ENCODE results near the gene MTOR. TPM values are rescaled to one million over a fixed set of nuclear protein-coding genes. Genes with fewer than 3 reads are reported as not detected.

MTOR gene
- total RNA-seq, 1 donor from 2014 or later, result 82.4 TPM

- peaks cover 4% of the 10 kb centered on the region for H3K9me3 Mint-ChIP-seq (ENCODE audit: unreplicated experiment)
- no peak overlapping the region for H3K4me3 Mint-ChIP-seq (ENCODE audit: unreplicated experiment)
- H3K36me3 Mint-ChIP-seq (ENCODE audit: unreplicated experiment), result no peaks in the 10 kb centered on the region
- TF ChIP-seq CTCF (IDR thresholded peaks at IDR 0.05; ENCODE audit: partially characterized antibody, unreplicated experiment), result no peak
- H3K27ac Mint-ChIP-seq (ENCODE audit: unreplicated experiment), result peak overlapping the region; percentile 31
- DNase-seq, result no peak
- H3K4me1 Mint-ChIP-seq (ENCODE audit: low read depth, unreplicated experiment), result peaks cover 6% of the 10 kb centered on the region
- peaks cover 5% of the 10 kb centered on the region for H3K27me3 Mint-ChIP-seq (ENCODE audit: unreplicated experiment)
These were observed 200.5 kb downstream of the MTOR start for GRCh38 chr1:11061652-11062365.

- Mint-ChIP-seq H3K27ac (ENCODE audit: unreplicated experiment) (peak within 1 kb of the TSS; percentile 87), H3K4me3 (ENCODE audit: unreplicated experiment) (peak within 1 kb of the TSS; percentile 96), H3K36me3 (ENCODE audit: unreplicated experiment) (no peaks in the 10 kb centered on the region), H3K4me1 (ENCODE audit: low read depth, unreplicated experiment) (peaks cover 6% of the 10 kb centered on the region), H3K9me3 (ENCODE audit: unreplicated experiment) (peaks cover 4% of the 10 kb centered on the region), H3K27me3 (ENCODE audit: unreplicated experiment) (peaks cover 5% of the 10 kb centered on the region)
- peak; percentile 26 for TF ChIP-seq CTCF (IDR thresholded peaks at IDR 0.05; ENCODE audit: partially characterized antibody, unreplicated experiment)
- DNase-seq, result peak; percentile 94
These were observed 202.2 kb downstream of the MTOR start, which contains the start of gene SRM for GRCh38 chr1:11059968-11060830. Gene SRM, minus strand, starts transcription at chr1:11060018. Its CDS starts 75 bp downstream, at chr1:11059943.

- Mint-ChIP-seq H3K9me3 (ENCODE audit: unreplicated experiment) (peaks cover 4% of the 10 kb centered on the region), H3K4me3 (ENCODE audit: unreplicated experiment) (peak overlapping the region; percentile 96), H3K36me3 (ENCODE audit: unreplicated experiment) (no peaks in the 10 kb centered on the region), H3K4me1 (ENCODE audit: low read depth, unreplicated experiment) (peaks cover 6% of the 10 kb centered on the region), H3K27ac (ENCODE audit: unreplicated experiment) (peak overlapping the region; percentile 87), H3K27me3 (ENCODE audit: unreplicated experiment) (peaks cover 5% of the 10 kb centered on the region)
- TF ChIP-seq CTCF (IDR thresholded peaks at IDR 0.05; ENCODE audit: partially characterized antibody, unreplicated experiment), result no peak
- peak; percentile 52 for DNase-seq
These were observed 203.0 kb downstream of the MTOR start for GRCh38 chr1:11059155-11059967.

- Mint-ChIP-seq H3K27me3 (ENCODE audit: unreplicated experiment) (peaks cover 5% of the 10 kb centered on the region), H3K4me1 (ENCODE audit: low read depth, unreplicated experiment) (peaks cover 6% of the 10 kb centered on the region), H3K9me3 (ENCODE audit: unreplicated experiment) (peaks cover 4% of the 10 kb centered on the region), H3K36me3 (ENCODE audit: unreplicated experiment) (no peaks in the 10 kb centered on the region), H3K4me3 (ENCODE audit: unreplicated experiment) (peak overlapping the region; percentile 96), H3K27ac (ENCODE audit: unreplicated experiment) (peak overlapping the region; percentile 87)
- DNase-seq, result no peak
- TF ChIP-seq CTCF (IDR thresholded peaks at IDR 0.05; ENCODE audit: partially characterized antibody, unreplicated experiment), result no peak
These were observed 203.7 kb downstream of the MTOR start for GRCh38 chr1:11058595-11059154.
